K562 (cell line): ENCODE results near the gene ARL2. TPM values are rescaled to one million over a fixed set of nuclear protein-coding genes. Genes with fewer than 3 reads are reported as not detected.

Experiments used
- ADNP ChIP-seq: fragments of 200-800 bp; sonication (Bioruptor generic); IDR thresholded peaks from 2 replicates; pipeline ENCODE4 v1.6.1; 2016; ENCODE audit warnings: missing genetic modification characterization, missing compliant biosample characterization
- EP300 ChIP-seq: IDR thresholded peaks from 2 replicates; pipeline ENCODE4 v1.6.1; 2012; ENCODE audit warnings: low read length, improper control_type of control experiment
- MXI1 ChIP-seq: IDR thresholded peaks from 2 replicates; pipeline ENCODE4 v1.6.1; 2011; ENCODE audit warnings: low read depth, mild to moderate bottlenecking, improper control_type of control experiment, low read length
- PKNOX1 ChIP-seq: fragments of 450-650 bp; IDR thresholded peaks from 2 replicates; pipeline ENCODE4 v1.6.1; 2016
- SMC3 ChIP-seq: conservative IDR thresholded peaks from 2 replicates; pipeline ENCODE4 v1.6.1; 2011; ENCODE audit warnings: low read depth, low read length, improper control_type of control experiment; ENCODE audit not compliant: insufficient read depth
- STAG1 ChIP-seq: sonication (generic); formaldehyde crosslinking; IDR thresholded peaks from 2 replicates; pipeline ENCODE4 v1.5.0; 2020; ENCODE audit warnings: missing genetic modification reagents, borderline replicate concordance
- TAF1 ChIP-seq: IDR thresholded peaks from 2 replicates; pipeline ENCODE4 v1.6.1; 2011; ENCODE audit warnings: mild to moderate bottlenecking, low read length, moderate library complexity; ENCODE audit not compliant: insufficient read depth, control insufficient read depth, severe bottlenecking; ENCODE audit errors: extremely low read depth
- ZMIZ1 ChIP-seq, 2 experiments: fragments of 150-350 bp in 1 of 2; IDR thresholded peaks; 2 replicates each; pipeline ENCODE4 v1.6.1; 2012 to 2016; ENCODE audit warnings: low read depth in 2 of 2, low read length in 2 of 2, mild to moderate bottlenecking in 1 of 2, moderate library complexity in 1 of 2
- ZNF586 ChIP-seq: fragments of 450-650 bp; formaldehyde crosslinking; conservative IDR thresholded peaks from 2 replicates; pipeline ENCODE4 v1.4.0; 2020; ENCODE audit warnings: mild to moderate bottlenecking, moderate library complexity
- polyA plus RNA-seq, 8 experiments: library from polyadenylated mRNA; depleted of rRNA in 4 of 8; stranded (reverse) in 5 of 8; unstranded in 3 of 8; fragments of >200 nt; fragmentation: Nextera tagmentation in 2 of 8; fragmentation: Illumina TruSeq in 1 of 8; extraction: Ambion mirVana in 2 of 8; extraction: Trizol in 1 of 8; gene quantifications; 2 replicates each; pipeline versions ENCODE4 v1.2.1 to v1.2.3, GENCODE V29; 2011 to 2014; ENCODE audit warnings: inconsistent platforms in 1 of 8, missing spikeins in 1 of 8
- total RNA-seq, 7 experiments: library from RNA; depleted of rRNA in 6 of 7; stranded (reverse); fragments of >200 nt in 6 of 7; fragmentation: Illumina TruSeq in 2 of 7; extraction: Trizol in 2 of 7; gene quantifications; 2 replicates each; pipeline versions ENCODE4 v1.2.1 to v1.2.3, GENCODE V29; 2011 to 2021; ENCODE audit warnings: low replicate concordance in 1 of 7
- TF ChIP-seq, protein P1 (sequence below): fragments of 250-450 bp; sonication (Bioruptor Pico); IDR thresholded peaks from 2 replicates; pipeline ENCODE4 v1.5.0; 2021; ENCODE audit warnings: mild to moderate bottlenecking, borderline replicate concordance
- TF ChIP-seq, protein P2 (sequence below), 2 experiments: IDR thresholded peaks in 1 of 2; conservative IDR thresholded peaks in 1 of 2; 2 replicates each; pipeline ENCODE4 v1.6.1; 2016; ENCODE audit warnings: low read depth in 2 of 2, mild to moderate bottlenecking in 1 of 2, missing compliant biosample characterization in 1 of 2, missing genetic modification characterization in 1 of 2, moderate library complexity in 1 of 2
- TF ChIP-seq, protein P3 (sequence below): fragments of 450-650 bp; IDR thresholded peaks from 2 replicates; pipeline ENCODE4 v1.7.1; 2018; ENCODE audit warnings: mild to moderate bottlenecking, low read depth; ENCODE audit not compliant: partially characterized antibody

The ARL2 gene
- total and polyA plus RNA-seq, 9 of the 15 experiments (the other 6 are each of a cell fraction or from before 2014, with no cell fraction given) = 5.7 to 154 (median 92.2) TPM

- TF ChIP-seq, protein P1, sequence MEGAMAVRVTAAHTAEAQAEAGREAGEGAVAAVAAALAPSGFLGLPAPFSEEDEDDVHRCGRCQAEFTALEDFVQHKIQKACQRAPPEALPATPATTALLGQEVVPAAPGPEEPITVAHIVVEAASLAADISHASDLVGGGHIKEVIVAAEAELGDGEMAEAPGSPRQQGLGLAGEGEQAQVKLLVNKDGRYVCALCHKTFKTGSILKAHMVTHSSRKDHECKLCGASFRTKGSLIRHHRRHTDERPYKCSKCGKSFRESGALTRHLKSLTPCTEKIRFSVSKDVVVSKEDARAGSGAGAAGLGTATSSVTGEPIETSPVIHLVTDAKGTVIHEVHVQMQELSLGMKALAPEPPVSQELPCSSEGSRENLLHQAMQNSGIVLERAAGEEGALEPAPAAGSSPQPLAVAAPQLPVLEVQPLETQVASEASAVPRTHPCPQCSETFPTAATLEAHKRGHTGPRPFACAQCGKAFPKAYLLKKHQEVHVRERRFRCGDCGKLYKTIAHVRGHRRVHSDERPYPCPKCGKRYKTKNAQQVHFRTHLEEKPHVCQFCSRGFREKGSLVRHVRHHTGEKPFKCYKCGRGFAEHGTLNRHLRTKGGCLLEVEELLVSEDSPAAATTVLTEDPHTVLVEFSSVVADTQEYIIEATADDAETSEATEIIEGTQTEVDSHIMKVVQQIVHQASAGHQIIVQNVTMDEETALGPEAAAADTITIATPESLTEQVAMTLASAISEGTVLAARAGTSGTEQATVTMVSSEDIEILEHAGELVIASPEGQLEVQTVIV (CRISPR knock-in tag) = no peak
- TF ChIP-seq TAF1 (peak; percentile 34), STAG1 (peak; percentile 52; the same call in 1 of the 2 replicates), ZNF586 (CRISPR knock-in tag) (no peak), MXI1 (no peak), ZMIZ1 (IDR thresholded peaks at IDR 0.05; ENCODE audit: low read depth in 2 of 2, low read length in 2 of 2) (0 out of 4 replicates have a peak, but pooled peaks of 1 of the 2 experiments have one; percentile 46), EP300 (peak; percentile 15; the same call in 1 of the 2 replicates), ADNP (tag) (peak; percentile 56), SMC3 (peak; percentile 72), PKNOX1 (no peak; the same call in none of the 2 replicates)
- TF ChIP-seq, protein P2, sequence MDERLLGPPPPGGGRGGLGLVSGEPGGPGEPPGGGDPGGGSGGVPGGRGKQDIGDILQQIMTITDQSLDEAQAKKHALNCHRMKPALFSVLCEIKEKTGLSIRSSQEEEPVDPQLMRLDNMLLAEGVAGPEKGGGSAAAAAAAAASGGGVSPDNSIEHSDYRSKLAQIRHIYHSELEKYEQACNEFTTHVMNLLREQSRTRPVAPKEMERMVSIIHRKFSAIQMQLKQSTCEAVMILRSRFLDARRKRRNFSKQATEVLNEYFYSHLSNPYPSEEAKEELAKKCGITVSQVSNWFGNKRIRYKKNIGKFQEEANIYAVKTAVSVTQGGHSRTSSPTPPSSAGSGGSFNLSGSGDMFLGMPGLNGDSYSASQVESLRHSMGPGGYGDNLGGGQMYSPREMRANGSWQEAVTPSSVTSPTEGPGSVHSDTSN (CRISPR knock-in tag; IDR thresholded peaks at IDR 0.05; ENCODE audit: low read depth) = no peak
- TF ChIP-seq, protein P2 (tag; conservative IDR thresholded peaks at IDR 0.05; ENCODE audit: low read depth) = no peak
- TF ChIP-seq, protein P3, sequence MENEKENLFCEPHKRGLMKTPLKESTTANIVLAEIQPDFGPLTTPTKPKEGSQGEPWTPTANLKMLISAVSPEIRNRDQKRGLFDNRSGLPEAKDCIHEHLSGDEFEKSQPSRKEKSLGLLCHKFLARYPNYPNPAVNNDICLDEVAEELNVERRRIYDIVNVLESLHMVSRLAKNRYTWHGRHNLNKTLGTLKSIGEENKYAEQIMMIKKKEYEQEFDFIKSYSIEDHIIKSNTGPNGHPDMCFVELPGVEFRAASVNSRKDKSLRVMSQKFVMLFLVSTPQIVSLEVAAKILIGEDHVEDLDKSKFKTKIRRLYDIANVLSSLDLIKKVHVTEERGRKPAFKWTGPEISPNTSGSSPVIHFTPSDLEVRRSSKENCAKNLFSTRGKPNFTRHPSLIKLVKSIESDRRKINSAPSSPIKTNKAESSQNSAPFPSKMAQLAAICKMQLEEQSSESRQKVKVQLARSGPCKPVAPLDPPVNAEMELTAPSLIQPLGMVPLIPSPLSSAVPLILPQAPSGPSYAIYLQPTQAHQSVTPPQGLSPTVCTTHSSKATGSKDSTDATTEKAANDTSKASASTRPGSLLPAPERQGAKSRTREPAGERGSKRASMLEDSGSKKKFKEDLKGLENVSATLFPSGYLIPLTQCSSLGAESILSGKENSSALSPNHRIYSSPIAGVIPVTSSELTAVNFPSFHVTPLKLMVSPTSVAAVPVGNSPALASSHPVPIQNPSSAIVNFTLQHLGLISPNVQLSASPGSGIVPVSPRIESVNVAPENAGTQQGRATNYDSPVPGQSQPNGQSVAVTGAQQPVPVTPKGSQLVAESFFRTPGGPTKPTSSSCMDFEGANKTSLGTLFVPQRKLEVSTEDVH = no peak
Measured at GRCh38 chr11:65013130-65013887, 651 bp upstream of the ARL2 start (continued).
